Measurements from ENCODE around the gene CCDC110. TPM values are rescaled to one million over a fixed set of nuclear protein-coding genes. Genes with fewer than 3 reads are reported as not detected.

CCDC110 gene
- total RNA-seq, 4 donors from 2014 or later: 0.29 to 2.6 (median 2.1) TPM; not detected in 1

DNA sequence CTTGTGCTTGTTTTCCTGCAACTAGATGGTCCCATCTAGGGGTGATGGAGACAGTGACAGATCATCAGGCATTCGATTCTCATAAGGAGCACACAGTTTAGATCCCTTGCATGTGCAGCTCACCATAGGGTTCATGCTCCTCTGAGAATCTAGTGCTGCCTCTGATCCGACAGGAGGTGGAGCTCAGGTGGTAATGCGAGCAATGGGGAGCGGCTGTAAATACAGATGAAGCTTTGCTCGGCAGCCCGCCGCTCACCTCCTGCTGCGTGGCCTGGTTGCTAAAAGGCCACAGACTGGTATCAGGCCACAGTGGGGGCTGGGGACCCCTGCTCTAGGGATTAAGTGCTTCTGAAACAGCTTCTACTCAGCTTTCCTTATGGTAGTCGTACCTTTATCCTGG lies 28.5 kb upstream of the CCDC110 start:
- H3K4me3 ChIP-seq: no peak overlapping the region
- no peaks in the 10 kb centered on the region for H3K4me1 ChIP-seq
- H3K9me3 ChIP-seq: no peaks in the 10 kb centered on the region
- H3K27ac ChIP-seq: no peak overlapping the region
- no peak for TF ChIP-seq POLR2A (IDR thresholded peaks at IDR 0.05)
- TF ChIP-seq, protein P1, sequence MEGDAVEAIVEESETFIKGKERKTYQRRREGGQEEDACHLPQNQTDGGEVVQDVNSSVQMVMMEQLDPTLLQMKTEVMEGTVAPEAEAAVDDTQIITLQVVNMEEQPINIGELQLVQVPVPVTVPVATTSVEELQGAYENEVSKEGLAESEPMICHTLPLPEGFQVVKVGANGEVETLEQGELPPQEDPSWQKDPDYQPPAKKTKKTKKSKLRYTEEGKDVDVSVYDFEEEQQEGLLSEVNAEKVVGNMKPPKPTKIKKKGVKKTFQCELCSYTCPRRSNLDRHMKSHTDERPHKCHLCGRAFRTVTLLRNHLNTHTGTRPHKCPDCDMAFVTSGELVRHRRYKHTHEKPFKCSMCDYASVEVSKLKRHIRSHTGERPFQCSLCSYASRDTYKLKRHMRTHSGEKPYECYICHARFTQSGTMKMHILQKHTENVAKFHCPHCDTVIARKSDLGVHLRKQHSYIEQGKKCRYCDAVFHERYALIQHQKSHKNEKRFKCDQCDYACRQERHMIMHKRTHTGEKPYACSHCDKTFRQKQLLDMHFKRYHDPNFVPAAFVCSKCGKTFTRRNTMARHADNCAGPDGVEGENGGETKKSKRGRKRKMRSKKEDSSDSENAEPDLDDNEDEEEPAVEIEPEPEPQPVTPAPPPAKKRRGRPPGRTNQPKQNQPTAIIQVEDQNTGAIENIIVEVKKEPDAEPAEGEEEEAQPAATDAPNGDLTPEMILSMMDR (IDR thresholded peaks at IDR 0.05): no peak
- no peak for DNase-seq
- H3K27me3 ChIP-seq: no peaks in the 10 kb centered on the region
- intact Hi-C loops (cut with DNase I; ENCODE audit: low total_unique reads): no loop called here
- H3K36me3 ChIP-seq: no peaks in the 10 kb centered on the region

DNA sequence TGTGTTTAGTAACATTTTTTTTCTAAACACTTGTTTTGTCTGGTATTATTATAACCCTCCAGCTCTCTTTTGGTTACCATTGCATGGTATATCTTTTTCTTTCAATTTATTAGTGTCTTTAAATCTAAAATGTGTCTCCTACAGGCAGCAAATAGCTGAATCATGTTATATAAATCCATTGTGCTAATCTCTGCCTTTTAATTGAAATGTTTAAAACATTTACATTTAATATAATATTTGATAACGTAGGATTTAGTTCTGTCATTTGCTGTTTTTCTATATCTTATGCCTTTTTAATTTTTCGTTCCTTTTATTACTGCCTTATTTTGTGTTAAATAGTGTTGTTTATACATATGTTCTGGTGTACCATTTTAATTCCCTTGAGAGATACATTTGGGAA lies 17.1 kb upstream of the CCDC110 start:
- intact Hi-C loops (cut with DNase I; ENCODE audit: low total_unique reads): no loop called here
- Histone ChIP-seq H3K36me3 (no peaks in the 10 kb centered on the region), H3K4me3 (no peak overlapping the region), H3K27ac (no peak overlapping the region), H3K27me3 (no peaks in the 10 kb centered on the region), H3K9me3 (no peaks in the 10 kb centered on the region), H3K4me1 (no peaks in the 10 kb centered on the region)
- DNase-seq: no peak
- TF ChIP-seq POLR2A (IDR thresholded peaks at IDR 0.05): no peak
- TF ChIP-seq, protein P1 (IDR thresholded peaks at IDR 0.05): no peak

DNA sequence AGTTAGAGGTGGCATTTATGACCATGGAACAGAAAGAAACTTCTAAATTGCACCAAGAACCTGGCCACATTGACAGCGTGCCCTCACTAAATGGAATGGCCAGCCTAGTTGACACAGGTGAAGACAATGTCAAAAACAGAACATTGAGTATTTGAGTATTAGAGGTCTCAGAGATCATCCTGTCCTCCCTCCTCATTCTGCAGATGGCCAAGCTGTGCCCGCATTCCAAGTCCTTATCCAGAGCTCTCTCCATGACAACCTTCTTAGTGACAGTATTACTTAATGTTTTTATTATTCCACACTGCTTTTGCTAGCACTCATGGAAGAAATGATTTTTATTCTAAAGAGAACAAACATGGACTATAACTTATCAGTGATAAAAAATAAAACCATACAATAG lies 9.9 kb upstream of the CCDC110 start:
- Histone ChIP-seq H3K27me3 (no peaks in the 10 kb centered on the region), H3K9me3 (no peaks in the 10 kb centered on the region), H3K36me3 (no peaks in the 10 kb centered on the region), H3K27ac (no peak overlapping the region), H3K4me1 (no peaks in the 10 kb centered on the region), H3K4me3 (no peak overlapping the region)
- DNase-seq: no peak
- TF ChIP-seq, protein P1 (IDR thresholded peaks at IDR 0.05): no peak
- TF ChIP-seq POLR2A (IDR thresholded peaks at IDR 0.05): no peak
- intact Hi-C loops (cut with DNase I; ENCODE audit: low total_unique reads): no loop called here

DNA sequence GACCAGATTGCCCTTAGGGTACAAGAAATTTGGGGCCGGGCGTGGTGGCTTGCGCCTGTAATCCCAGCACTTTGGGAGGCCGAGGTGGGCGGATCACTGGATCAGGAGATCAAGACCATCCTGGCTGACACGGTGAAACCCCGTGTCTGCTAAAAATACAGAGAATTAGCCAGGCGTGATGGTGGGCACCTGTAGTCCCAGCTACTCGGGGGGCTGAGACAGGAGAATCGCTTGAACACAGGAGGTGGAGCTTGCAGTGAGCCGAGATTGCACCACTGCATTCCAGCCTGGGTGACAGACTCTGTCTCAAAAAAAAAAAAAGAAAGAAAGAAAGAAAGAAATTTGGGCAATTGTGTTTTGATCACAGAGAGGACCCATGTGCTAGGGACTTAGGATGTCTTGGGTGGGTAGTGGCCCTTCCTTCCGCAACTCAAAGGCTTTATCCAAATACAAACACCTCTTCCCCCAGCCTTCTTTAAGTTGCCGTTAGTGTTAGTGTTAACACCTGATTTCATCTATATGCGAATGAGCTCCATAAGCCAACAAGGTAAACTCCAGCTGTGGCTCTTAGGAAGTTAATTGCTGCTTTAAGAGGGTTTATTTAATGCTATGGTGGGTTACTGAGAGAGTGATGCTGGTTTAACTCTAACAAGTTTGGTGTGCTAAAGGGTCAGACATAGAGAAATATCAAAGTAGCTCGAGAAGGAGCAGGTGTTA lies 8.6 kb upstream of the CCDC110 start:
- Histone ChIP-seq H3K27me3 (no peaks in the 10 kb centered on the region), H3K4me3 (no peak overlapping the region), H3K36me3 (no peaks in the 10 kb centered on the region), H3K9me3 (no peaks in the 10 kb centered on the region), H3K27ac (no peak overlapping the region), H3K4me1 (no peaks in the 10 kb centered on the region)
- intact Hi-C loops (cut with DNase I; ENCODE audit: low total_unique reads): no loop called here
- no peak for DNase-seq
- no peak for TF ChIP-seq POLR2A (IDR thresholded peaks at IDR 0.05)
- TF ChIP-seq, protein P1 (IDR thresholded peaks at IDR 0.05): no peak

DNA sequence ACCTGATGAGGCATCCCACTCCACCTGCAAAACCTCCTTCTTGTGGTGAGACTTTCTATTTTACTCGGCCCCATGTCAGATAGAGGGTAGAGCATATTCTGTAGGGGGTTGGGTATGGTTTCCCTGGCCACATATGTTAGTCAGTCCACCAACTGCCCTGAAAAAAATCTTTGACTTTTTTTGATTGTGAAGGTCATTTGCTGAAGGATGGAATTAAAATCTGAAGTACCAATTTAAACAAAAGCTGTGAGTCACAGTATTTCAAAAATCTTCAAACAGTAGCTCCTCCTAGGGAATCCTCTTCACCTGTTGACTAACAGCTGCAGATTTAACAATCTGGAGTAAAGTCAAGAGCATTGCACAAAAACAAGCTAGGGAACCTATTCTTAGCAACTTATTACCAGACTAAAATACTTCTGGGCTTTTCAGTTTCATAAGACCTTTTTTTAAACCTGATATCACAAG lies 8.0 kb upstream of the CCDC110 start:
- H3K27me3 ChIP-seq: no peaks in the 10 kb centered on the region
- no peaks in the 10 kb centered on the region for H3K4me1 ChIP-seq
- H3K27ac ChIP-seq: no peak overlapping the region
- no peaks in the 10 kb centered on the region for H3K9me3 ChIP-seq
- DNase-seq: no peak
- no peaks in the 10 kb centered on the region for H3K36me3 ChIP-seq
- no peak overlapping the region for H3K4me3 ChIP-seq
- no peak for TF ChIP-seq POLR2A (IDR thresholded peaks at IDR 0.05)
- TF ChIP-seq, protein P1 (IDR thresholded peaks at IDR 0.05): no peak
- intact Hi-C loops (cut with DNase I; ENCODE audit: low total_unique reads): no loop called here
